IPS-NIHi7 (cell line): Measurements from ENCODE around the gene FSD2.

ENCODE experiments used
- DNase-seq: peaks from one replicate; pipeline ENCODE4 v3.0.0; 2012; ENCODE audit warnings: mixed read lengths; ENCODE audit errors: extremely low spot score

Gene FSD2, protein sequence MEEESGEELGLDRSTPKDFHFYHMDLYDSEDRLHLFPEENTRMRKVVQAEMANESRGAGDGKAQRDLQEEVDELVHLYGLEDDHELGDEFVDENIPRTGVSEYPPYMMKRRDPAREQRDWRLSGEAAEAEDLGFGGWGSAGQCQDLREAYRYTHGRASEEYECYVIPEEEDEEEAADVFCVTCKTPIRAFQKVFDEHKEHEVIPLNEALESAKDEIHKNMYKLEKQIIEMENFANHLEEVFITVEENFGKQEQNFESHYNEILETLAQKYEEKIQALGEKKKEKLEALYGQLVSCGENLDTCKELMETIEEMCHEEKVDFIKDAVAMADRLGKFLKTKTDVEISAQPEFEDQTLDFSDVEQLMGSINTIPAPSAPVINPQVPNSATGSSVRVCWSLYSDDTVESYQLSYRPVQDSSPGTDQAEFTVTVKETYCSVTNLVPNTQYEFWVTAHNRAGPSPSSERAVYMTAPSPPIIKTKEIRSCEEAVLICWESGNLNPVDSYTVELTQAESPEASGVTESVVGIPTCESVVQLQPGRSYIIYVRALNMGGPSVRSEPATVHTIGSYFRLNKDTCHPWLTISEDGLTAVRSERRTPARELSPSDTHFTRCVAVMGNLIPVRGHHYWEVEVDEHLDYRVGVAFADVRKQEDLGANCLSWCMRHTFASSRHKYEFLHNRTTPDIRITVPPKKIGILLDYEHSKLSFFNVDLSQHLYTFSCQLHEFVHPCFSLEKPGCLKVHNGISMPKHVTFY

DNA sequence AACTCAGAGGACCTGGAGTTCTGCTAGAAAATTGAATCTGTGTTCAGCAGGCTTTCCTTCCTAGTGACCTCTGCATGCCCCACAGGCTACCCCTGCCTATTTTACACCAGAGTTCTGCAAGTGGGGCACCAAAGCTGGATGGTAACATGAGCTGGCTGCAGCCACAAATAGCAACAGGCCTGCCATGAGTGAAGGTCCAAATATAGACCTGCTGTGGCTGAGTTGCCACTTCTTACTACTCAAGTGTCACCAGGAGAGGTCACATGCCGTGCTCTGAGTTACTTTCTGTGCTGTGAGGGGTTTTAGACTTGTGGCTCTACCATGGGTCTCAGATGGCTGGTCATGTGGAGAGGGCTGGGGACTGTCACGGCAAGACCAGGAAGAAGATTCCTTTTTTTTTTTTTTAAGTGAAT lies at the start of gene FSD2:
TSS of gene FSD2 (minus strand) at position 76 of the 413 bp plus-strand sequence. CDS start 18,679 bp downstream, outside the sequence.
- no peak for DNase-seq

DNA sequence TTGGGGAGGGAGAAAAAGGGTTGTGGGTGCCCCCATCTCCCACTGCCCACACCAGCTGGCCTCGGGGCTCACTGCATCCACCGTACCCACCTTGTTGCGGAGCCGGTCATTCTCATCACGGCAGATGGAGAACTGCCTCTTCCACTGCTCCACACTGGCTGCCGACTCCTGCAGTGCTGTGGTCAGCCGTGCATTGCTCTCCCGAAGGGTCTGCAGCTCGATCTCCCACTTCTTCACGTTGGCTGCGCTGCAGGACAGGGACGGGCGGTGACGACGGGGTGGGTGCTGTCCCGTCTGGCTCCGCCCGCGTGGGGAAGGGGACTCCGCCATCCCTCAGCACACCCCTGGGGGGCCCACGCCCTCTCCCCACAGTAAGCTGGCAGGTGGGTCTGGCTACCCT lies 48.7 kb upstream of the FSD2 start:
- DNase-seq = no peak

DNA sequence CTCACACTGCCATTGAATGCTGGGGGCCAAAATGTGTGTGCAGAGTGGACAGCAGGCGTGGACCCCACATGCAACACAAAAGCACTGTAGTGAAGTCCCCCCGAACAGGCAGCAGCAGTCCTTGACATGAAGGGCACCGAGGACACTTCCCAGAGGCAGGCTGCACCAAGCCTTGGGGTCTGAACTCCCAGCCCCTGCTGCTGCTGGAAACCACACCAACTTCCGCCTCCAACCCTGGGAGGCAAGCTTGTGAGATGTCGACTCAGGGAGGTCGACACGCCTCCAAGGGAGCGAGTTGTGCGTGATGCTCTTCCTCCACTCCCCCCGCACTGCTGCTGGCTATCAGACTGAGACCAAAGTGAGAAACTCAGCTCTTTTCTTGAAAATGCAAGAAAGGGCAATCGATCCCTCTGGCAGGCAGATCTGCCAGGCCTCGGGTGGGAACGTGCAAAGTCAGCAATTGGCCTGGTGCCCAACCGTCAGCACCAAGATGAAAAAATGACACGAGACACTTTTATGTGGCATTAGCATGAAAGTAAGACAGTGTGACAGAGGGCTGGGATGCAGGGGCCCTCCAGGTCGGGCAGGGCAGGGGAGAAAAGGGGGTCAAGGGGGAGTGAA lies 47.2 kb upstream of the FSD2 start:
- no peak for DNase-seq

DNA sequence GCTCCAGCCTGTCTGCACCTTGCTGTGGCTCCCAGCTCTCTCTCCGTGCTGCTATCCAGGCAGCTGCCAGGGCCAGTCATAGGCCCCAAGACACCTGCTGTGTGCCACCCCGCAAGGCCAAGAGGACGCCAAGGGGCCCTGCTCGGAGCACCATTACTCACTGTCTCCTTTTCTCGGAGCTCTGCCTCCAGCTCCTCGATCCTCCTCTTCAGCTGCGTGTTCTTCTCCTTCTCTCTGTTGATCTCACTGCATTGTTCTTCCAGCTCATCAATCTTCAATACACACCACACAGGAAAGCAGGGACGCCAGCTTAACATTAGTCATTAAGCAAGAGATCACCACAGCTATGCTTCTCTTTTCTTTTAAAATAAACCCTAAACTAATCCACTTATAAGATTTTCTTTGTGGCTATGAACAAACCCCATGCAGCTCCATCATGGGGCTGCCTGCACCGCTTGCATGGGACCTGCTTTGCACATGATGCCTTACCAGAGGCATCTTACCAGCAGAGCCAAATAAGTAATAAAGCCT lies 46.2 kb upstream of the FSD2 start:
- no peak for DNase-seq

DNA sequence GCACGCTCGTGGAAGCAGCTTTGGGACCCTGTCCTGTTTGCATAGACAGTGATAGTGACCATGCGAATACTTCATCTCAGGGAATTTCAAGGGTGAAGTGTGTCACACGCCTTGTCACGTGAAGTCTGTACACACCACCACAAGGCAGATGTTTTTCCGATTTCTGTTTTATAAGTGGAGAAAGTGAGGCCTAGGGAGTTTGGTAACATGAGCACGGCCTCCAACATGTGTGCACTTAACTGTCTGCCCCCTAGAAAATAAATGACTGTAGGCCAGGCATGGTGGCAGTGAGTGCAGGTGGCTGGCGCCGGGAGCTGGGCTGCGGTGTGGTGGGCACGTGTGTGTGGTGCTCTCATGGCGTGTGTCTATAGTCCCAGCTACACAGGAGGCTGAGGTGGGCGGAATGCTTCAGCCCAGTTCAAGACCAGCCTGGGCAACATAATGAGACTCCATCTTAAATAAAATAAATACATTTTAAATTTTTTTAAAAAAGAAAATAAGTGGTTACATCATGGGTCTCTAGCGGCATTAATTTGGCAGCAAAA lies 45.5 kb upstream of the FSD2 start:
- DNase-seq = no peak

DNA sequence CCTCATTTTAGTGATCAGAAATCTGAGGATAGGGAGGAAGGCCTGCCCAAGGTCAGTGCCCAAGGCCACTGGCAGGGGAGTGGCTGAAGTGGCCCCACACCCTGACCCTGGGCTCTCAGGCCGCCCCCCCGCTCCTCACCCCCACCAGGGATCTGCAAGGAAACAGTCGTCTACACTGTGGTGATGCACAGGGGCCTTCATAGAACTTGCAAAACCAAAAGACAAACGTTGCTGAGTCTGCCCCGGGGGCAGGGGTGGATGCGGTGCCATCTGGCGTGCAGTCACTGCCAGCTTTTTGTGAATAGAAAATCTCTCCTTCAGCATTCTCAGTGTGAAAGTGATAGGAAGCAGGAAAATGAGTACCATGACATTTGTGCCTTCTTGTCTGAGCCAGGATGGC lies 44.9 kb upstream of the FSD2 start:
- DNase-seq = no peak

DNA sequence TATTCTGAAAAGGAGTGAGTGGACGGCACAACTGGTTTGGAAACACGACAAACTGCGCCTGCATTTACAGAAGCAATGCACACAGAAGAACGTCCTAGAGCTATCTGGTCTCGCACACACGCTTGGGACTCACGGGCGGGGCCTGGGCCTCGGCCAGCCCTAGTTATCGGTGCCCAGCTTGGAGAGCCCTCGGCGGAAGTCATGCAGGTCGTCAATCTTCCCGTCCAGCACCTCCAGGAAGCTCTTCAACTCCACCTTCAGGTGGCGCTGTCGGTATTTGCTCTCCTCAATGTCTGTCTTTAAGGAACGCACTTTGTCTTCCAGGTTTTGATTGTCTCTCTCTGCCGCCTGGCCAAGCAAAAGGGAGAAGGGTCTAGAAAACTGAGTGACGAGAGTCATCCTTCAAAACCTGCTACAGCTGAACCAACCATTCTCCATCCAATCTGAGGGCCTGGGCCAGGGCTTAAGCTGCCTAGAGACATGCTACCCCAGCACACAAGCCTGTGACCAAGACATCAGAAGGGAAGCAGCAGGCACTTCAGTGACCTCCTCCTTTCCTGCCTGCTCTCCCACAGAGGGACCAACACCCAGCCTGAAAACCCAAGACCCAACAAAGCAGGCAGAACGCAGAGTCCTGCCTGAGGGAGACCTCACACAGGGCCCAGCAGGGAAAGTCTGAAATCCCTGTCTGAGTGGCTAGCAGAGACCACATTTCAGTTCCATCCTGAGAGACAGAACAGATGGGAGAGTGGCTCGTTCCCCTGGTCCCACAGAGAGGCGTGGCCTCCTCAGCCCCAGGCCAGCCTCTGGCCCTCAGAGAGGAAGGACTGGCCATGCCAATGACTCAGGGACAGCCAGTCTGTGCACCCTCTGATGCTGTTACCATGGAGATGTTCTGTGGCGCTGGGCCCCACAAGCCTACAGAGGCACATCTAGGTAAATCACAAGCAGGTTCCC lies 44.0 kb upstream of the FSD2 start:
- peak; percentile 91 for DNase-seq

DNA sequence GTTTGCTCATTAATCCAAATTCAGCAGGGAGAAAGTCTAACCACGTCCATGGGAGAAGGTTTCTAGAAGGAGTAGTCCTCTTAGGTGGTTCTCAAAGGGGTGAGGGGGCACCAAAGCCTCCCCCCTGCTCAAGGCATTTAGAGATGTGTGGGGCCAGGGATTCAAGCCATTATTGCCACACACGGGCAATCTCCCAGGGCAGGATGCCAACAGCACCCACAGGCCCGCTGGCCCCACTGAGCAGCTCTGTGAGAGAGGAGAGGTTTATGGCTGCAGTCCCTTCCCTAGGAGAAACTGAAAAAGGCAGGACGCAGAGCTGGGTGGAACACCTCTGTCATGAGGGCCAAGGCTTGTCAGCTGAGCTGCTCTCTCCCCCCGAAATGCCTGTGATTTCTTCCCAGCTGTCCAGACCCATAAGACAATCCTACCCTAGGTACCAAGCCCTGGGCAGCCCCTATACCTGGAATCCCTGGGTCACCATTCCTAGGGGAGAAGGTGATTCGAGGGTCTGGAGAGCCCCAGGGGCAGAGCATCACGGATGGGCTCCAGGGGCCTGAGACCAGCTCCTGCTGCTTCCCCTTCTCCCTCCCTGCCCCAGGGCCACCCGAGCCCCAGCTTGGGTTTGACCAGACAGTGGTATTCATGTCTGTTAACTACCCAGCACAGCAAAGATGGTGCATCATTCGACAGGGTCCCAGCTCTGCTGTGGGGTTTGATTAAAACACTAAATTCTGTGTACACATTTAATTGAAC lies 42.5 kb upstream of the FSD2 start:
- DNase-seq = no peak

DNA sequence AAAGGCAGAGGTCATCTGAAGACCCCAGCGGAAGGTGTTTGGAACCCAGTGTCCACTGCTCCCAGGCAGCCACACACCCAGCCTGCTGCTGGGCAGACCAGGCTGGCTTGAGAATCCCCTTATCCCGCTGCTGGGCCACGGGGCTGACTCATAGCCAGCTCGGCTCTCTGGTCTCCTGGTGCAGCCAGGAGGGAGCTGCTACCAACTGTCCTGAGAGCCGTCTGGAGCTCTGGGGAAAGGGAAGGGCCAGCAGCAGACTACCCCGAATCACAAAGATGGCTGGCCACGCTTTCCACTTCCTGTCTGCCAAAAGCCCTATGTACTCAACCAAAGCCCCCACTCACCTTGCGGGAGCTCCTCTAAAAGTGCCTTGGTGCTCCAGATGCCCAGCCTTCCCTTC lies 41.8 kb upstream of the FSD2 start:
- DNase-seq = no peak

DNA sequence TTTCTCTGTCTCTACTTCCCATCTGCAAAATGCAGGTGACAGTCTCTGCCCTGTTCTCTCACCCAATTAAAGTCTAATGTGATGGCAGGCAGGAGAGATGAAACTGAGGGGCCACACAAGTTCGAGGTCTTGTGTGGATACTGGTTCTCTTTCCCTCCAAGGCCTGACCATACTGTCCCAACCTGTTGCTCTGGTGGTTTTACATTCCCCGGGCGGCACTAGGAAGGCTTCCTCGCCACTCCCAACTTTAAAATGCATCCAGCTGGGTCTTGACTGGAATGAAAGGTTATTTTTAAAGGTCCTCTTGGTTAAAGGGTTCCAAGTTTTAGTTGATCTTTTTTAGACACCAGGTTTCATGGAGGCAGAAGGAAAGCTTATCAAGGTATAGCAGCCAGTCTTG lies 40.8 kb upstream of the FSD2 start:
- no peak for DNase-seq

DNA sequence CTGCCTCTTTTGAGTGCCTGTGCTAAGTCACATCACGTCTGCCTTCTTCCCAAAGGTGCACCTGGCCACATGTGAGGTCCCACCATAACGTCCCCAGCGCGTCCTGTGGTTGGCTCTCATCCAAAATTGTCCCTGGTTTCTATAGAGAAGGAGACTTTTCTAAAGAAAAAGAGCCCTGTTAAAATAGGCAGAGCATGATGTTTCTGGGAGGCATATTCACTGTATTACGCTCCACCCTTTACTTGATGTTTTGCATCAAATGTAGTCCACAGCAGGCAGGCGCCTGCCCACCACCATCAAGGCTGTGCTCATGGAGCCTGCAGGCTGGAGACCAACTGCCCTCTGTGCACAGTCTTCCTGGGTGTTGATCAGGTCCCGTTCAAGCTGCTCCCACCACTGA lies 39.8 kb upstream of the FSD2 start:
- DNase-seq = no peak

DNA sequence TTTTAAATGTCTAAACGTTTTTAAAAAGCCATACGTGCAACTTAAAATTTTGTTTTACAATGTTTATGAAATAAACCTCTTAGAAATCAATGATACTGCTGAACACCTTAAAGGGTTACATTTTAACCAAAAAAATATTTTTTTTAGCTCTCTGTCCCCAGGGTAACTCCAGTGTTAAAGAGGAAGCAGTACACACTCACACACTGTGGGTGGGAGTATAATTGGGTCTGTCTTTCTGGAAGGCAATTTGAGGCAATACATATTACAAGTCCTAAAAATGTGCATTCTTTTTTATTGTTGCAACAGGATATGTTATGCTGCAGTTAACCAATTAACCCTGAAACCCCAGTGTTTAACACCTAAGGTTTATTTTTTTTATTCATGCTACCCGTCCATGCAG lies 37.7 kb upstream of the FSD2 start:
- DNase-seq = no peak

DNA sequence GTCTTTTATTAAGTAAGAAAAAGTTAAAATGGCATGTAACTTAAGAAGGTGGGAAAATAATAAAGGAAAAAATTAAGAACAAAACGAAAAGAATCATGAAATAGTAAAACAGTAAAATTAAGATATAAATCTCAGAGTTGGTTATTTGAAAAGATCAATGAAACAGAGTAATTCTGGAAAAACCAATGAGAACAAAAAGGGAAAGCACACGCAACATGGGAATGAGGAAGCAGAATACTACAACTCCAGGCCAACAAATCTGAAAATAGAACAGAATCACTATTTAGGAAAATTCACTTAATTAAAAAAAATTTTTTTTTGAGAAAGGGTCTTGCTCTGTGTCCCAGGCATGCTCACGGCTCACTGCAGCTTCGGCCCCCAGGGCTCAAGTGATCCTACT lies 34.3 kb upstream of the FSD2 start:
- no peak for DNase-seq

DNA sequence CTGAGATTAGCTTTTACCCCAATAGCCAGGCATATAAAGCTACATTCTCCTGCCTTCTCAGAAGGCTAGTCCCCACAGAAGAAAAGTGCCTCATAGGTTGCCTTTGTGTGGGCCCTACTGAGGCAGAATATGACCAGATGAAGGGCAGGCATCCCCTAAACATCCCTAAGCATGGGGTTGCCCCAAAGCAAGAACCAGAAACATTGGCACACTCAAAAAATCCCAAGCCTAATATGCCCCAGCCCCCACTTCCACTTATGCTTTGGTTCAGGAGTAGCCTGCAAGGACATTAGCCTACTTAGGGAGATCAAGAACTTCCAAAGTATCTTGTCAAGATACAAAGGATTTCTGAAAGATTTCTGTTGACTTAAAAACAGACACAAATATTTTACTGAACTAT lies 33.3 kb upstream of the FSD2 start:
- no peak for DNase-seq

DNA sequence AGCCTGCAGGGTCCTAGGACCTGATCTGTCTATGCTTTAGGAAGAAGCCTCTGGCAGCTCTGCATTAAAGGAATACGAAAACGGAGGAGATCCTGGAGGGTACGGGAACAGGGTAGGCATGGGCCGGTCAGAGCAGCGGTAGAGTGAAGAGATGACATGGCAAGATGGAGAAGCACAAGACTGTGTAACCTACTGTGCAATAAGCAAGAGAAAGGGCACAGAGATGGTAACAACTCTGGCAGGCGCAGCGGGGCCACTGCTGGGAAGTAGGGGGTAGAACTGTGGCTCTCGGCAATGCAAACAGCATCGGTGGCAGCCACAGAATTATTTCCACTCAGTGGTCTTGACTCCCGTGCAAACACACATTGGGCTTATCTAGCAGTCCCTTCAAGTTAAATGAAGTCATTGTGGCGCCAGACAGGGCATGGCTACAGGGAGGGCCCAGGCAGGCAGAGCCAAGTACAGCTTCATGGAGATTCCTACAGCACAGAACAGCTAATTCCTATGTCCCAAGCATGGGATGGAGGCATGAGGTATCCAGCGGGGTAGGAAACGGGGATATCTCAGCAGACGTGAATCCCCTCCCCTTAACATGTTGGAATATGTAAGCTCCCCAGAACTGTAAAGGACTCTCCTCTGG lies 32.3 kb upstream of the FSD2 start:
- DNase-seq = no peak

DNA sequence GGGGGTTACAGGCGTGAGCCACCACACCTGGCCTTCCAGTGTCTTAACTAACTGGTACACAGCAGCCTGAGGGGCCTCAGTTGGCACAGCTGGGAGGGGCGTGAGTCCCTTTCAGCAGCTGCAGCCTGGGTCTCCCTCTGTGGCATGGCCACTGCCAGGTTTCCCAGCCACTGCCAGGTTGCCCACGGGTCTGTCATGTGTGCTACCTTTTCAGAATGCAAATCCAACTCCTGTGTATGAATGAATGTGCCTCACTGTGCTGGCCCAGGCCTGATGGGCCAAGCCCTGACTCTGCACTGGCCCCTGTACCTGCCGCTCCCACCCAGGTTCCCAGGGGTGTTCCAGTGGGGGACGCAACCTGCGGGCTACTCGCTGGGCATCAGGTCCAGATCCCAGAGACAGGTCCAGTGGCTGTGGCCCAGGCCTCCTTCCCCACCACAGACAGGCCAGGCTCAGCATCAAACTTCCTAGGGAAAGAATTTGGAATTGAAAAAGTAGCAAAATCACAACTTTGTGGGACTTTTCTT lies 29.6 kb upstream of the FSD2 start:
- no peak for DNase-seq

DNA sequence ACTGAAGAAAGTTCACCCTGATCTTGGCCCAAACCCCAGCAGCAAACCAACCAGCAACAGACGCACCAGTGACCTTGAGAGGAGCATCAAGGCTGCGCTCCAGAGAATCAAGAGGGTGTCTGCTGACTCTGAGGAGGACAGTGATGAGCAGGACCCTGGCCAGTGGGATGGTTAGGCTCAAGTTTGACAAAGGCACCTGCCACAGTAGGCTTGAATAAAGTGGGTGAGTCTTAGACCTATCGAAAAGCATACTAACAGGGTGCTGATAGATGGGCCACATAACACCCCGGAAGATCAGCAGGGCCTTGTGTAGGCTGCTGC lies 27.5 kb upstream of the FSD2 start:
- DNase-seq = no peak

DNA sequence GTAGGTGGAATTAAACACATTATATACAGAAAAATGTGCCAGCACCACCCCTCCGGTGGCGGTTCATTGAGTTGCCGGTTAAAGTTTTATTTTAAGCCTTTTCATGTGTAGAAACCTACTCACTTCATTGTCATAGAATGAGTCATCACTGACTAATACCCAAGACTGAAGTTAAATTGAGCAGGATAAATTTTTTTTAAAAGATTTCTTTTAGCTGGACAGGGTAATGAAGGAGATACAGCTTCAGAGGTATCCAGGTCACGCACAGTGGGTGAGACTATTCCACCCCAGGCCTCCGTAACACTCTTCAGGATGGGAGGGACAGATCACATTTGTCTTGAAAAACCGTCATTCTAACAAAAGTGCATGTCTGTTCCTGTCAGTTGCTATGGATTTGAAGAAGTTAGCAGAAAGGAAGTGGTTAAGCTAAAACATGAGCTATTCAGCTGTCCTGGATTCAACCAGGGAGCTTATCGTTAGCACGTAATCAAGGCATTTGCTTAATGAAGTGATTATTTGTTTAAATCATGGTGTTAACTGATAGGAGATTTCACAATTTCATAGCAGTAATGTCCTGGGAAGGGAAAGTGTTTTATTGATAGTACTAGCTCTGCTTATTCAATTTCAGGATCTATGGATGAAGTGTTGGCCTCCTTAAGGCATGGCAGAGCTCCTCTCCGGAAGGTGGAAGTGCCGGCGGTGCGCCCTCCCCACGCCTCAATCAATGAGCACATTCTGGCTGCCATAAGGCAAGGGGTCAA lies 26.9 kb upstream of the FSD2 start:
- DNase-seq = no peak
